HG03064 (cell line): Measurements from ENCODE around the gene IQCN.

Experiments
- ATAC-seq: cut with Tn5 transposase; IDR thresholded peaks from one replicate; pipeline ENCODE4 v1.9.1; 2021; ENCODE audit warnings: low read depth; ENCODE audit not compliant: unreplicated experiment

The IQCN gene

GRCh38 chr19:18307271-18307681, 33.0 kb upstream of the IQCN start:
- ATAC-seq, result no peak

GRCh38 chr19:18306888-18307260, 32.6 kb upstream of the IQCN start:
- no peak for ATAC-seq

DNA sequence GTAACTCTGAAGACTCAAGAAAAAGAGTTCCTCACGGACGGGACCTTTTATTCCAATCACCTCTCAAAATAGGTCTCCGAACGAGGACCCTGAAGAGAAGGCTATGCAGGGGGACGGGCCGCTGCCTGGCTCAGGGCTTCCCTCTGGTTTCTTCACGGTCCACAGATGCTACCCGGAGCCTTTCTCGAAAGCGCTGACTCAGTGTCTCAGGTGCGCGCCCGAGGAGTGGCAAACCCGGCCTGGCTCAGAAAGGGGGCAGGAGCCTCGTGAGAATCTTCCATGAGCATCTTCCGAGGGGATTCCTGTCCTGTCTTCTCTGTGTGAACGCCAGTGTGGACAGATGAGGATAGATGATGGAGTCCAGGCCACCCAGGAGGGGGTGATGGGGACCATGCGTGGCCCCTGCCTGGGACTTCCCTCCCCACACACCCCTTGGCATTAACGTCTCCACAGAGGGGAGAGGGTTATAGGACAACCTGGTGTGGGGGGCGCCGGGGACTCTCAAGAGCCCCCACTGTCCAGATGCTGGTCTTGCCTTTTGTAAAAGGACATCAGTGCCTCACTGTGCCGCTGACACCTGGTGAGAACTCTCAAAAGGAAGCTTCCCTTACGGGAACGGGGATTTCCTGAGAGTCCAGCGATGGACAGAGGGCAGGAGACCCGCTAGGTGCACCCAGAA, 32.1 kb upstream of the IQCN start:
- ATAC-seq, result no peak

DNA sequence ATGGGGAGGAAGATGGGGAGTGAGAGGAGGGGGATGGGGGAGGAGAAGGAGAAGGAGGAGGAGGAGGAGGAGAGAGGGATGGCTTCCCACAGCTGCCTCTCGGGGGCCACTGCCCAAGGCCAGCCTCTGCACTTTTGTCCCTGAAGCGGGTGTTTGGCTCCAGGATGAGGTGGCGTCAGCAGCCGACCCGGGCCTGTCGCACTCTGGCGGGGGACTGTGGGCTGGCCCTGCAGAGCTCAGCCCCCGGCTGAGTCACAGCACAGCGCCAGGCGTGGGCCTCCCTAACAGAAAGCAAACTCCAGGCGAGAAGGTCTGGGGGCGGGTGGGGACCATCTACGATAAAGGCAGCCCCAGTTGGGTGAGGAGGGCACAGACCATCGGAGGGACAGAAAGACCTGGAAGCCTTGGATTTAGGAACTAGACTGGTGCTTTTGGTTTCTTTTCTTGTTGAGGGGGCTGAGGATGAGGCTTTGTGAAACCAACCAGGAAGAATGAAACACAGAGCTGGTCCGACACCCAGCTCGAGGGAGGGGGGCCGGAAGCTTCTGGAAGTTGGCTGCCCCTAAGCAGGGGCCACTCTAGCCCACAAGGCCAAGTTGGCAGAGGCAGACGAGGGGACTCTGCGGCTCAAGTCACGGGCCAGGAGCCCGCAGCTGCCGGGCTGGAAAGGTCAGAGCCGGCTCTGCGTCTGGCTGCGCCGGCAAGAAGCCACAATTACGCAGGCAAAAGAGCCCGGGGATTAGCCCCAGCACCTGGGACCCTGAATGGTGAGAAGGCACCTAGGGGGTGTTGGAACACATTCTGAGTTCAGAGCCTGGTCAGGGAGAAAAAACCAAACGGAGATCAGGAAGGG, 30.4 kb upstream of the IQCN start:
- ATAC-seq, result no peak

GRCh38 chr19:18304208-18304457, 29.9 kb upstream of the IQCN start:
- no peak for ATAC-seq

GRCh38 chr19:18301718-18302111, 27.5 kb upstream of the IQCN start:
- ATAC-seq, result no peak

- ATAC-seq, result no peak
Measured at GRCh38 chr19:18300930-18301717, 26.9 kb upstream of the IQCN start.

DNA sequence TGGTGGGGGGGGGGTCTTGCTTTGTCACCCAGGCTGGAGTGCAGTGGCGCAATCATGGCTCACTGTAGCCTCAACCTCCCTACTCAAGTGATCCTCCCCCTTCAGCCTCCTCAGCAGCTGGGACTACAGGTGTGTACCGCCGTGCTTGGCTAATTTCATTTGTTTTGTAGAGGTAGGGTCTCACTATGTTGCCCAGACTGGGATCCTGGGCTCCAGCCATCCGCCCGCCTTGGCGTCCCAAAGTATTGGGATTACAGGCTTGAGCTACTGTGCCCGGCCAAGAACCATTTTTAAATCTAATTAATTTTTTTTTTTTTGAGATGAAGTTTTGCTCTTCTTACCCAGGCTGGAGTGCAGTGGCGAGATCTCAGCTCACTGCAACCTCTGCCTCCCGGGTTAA, 25.4 kb upstream of the IQCN start:
- ATAC-seq, result no peak

- no peak for ATAC-seq
Measured at GRCh38 chr19:18298601-18299000, 24.3 kb upstream of the IQCN start.

DNA sequence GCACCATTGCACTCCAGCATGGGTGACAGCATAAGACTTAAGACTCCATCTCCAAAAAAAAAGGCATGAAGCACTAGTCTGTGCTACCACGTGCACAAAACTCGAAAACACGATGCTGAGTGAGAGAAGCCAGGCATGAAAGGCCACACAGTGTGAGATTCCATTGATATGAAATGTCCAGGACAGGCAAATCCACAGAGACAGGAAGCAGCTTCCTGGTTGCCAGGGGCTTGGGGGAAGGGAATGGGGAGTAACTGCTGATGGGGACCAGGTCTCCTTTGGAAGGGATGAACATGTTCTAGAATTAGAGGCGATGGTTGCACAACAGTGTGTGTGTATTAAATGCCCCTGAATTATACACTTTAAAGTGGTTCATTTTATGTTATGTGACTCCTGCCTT, 23.1 kb upstream of the IQCN start:
- ATAC-seq, result no peak

- ATAC-seq, result no peak
Measured at GRCh38 chr19:18295034-18295451, 20.8 kb upstream of the IQCN start.

DNA sequence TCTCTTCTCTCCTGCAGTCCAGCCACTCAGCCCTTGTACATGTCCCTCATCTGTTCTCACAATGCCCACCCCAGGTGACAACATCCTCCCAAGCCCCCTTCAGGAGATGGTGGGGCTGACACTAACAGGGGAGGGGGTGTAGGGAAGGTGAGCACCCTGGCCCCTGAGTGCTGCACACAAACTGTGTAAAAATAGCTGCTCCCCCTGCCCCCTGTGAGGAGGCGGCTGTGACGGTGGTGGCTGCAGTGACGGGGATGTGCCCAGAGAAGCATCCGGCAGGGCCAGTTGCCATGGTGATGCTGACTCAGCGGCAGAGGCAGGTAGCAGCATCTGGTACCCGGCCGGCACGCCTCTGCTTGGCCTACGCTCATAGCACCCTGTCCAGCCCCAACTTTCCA, 20.2 kb upstream of the IQCN start:
- ATAC-seq, result no peak

- no peak for ATAC-seq
Measured at GRCh38 chr19:18293642-18294466, 19.6 kb upstream of the IQCN start.

DNA sequence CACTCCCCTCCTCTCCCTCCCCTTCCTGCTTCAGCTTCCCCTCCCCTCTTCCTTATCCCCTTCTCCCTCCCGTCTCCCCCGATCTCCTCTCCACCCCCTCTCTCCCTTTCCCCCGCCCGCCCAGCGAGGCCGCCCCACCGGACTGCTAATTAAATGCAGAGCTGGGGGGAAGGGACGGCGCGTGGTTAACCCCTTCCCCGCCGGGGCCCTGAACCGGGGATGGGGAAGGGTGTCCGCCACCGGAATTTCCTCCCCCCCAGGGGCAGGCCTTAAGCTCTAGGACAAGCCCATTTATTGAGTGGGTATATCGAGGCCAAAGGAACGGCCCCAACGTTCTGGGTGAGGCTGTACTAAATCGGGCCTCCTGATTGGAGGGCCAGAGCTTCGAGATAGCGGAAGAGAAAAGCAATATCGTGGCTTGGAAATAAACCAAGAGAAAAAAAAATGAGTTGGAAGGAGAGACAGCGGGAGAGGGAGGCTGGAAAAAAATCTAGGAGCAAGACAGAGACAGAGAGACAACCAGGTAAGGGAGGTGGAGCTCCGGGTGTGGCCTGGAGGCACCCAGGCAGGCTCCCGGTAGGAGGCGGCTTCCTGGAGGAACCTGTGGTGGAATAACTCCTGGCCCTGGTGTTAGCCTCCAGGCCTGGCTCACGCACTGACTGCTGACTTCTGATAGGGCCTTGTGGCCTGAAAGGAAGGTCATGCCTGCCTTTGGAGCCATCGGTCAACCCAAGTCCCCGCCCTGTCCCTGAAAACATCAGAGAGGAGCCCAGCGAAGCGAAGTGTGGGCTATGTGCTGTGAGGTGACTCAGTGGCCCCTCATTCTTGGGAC, 18.8 kb upstream of the IQCN start:
- no peak for ATAC-seq

DNA sequence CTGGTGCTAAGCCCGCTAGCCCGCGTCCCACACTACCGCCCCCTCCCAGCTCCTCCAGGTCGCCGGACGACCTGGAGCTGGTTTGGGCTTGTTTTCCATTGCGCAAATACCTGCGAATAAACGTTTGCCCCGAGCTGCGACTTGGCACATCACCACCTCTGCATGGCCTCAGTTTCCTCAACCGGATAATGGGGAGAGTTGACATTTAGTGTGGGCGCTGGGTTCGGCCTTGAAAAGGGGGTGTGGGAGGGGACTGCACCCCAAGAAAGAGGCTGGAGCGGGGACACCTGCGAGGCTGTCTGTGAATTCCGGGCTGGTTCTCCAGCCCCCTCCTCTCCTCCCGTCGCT, 18.2 kb upstream of the IQCN start:
- no peak for ATAC-seq

- ATAC-seq, result no peak
Measured at GRCh38 chr19:18291590-18292461, 17.6 kb upstream of the IQCN start.

DNA sequence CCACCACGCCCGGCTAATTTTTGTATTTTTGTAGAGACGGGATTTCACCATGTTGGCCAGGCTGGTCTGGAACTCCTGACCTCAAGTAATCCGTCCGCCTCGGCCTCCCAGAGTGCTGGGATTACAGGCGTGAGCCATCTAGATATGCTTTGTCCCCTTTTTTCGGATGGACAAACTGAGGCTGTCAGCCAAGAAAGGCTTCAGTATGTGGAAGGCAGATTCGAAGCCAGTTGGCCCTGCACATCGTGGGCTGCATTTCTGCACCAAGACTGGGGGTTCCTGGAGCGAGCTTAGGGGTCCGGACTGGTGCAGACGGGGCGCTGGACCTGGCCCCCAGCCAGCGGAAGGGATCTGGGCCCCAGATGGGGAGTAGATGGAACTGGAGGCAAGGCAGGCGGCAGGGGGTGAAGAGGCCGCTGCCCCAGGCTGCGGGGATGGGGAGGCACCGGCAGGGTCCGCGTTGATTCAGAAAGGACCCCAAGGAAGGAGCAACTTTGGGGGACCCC, 16.8 kb upstream of the IQCN start:
- no peak for ATAC-seq

DNA sequence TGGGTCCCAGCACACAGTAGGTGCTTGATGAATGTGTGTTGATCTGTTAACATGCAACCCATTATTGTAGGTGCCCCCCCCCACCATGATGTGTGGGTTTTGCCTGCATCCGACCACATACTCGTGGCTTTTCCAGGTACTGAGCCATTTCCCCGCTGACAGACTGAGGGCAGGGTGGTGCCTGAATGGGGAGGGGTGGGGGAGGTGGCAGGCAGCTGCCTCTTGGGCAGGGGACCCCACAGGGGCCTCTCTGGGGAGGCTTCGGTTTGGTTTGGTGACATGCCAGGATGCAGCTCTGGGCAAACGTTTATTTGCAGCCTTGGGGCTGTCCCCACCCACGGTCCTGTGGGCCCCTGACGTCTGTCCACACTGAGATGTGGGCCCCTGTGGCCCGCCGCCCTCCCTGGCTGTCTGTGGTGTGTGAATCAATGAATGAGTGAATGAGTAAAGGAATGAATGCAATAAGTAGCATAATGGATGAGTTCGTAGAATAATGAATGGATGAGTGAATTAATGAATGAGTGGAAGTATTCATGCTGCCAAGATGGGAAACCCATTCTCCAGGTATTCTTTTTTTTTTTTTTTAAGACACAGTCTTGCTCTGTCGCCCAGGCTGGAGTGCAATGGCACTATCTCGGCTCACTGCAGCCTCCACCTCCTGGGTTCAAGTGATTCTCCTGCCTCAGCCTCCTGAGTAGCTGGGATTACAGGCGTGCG, 16.2 kb upstream of the IQCN start:
- ATAC-seq, result no peak
